Thyroid gland (tissue), 4 donors: ENCODE results near the gene LRRC53. TPM values are rescaled to one million over a fixed set of nuclear protein-coding genes. Genes with fewer than 3 reads are reported as not detected.

Experiments
- DNase-seq, 2 donors: peaks; one replicate each; pipeline ENCODE4 v3.0.0-alpha.2; 2019
- H3K27ac ChIP-seq, 3 donors: fragments of 200-600 bp; sonication (generic); 1 replicate in 2 of 3; 2 replicates in 1 of 3; pipeline ENCODE4 v1.5.1; 2016 to 2019; ENCODE audit warnings: mild to moderate bottlenecking in 1 of 3, moderate library complexity in 1 of 3
- H3K27me3 ChIP-seq: fragments of 200-600 bp; sonication (generic); one replicate; pipeline ENCODE4 v1.5.1; 2019
- H3K36me3 ChIP-seq, 2 donors: fragments of 200-600 bp; sonication (generic); one replicate each; pipeline ENCODE4 v1.5.1; 2016 to 2019
- H3K4me1 ChIP-seq, 2 donors: fragments of 200-600 bp; sonication (generic); one replicate each; pipeline ENCODE4 v1.5.1; 2017 to 2019
- H3K4me3 ChIP-seq, 3 donors: fragments of 200-600 bp; sonication (generic); replicated peaks in 1 of 3; 1 replicate in 2 of 3; 2 replicates in 1 of 3; pipeline ENCODE4 v1.5.1; 2016; ENCODE audit warnings: mild to moderate bottlenecking in 1 of 3
- H3K9me3 ChIP-seq: fragments of 200-600 bp; sonication (generic); one replicate; pipeline ENCODE4 v1.5.1; 2017
- POLR2A ChIP-seq, 2 donors: fragments of 450-650 bp; IDR thresholded peaks; one replicate each; pipeline ENCODE4 v1.6.1; 2017; ENCODE audit warnings: antibody characterized with exemption in 2 of 2, mild to moderate bottlenecking in 2 of 2, moderate library complexity in 1 of 2
- WGBS, 2 donors: methylation state at CpG; one replicate each; pipeline ENCODE4 v1.1.5; 2017; 5-methylcytosine and 5-hydroxymethylcytosine counted together
- intact Hi-C: fragments of 100-400 bp; cut with DNase I; formaldehyde crosslinking; loops from one replicate; pipeline ENCODE4 v1.15.1; 2023
- total RNA-seq, 4 donors: library from RNA; depleted of rRNA; stranded (reverse); fragments of >200 nt; gene quantifications; one replicate each; pipeline ENCODE4 v1.2.3, GENCODE V29; 2016
- TF ChIP-seq, protein P1 (sequence below), 6 experiments: fragments of 200-600 bp in 3 of 6; fragments of 450-650 bp in 3 of 6; sonication (generic) in 3 of 6; IDR thresholded peaks; one replicate each; pipeline ENCODE4 v1.5.1; 2016 to 2019; ENCODE audit warnings: antibody characterized with exemption in 6 of 6, mild to moderate bottlenecking in 2 of 6, inconsistent platforms in 1 of 6, moderate library complexity in 1 of 6

The LRRC53 gene, protein sequence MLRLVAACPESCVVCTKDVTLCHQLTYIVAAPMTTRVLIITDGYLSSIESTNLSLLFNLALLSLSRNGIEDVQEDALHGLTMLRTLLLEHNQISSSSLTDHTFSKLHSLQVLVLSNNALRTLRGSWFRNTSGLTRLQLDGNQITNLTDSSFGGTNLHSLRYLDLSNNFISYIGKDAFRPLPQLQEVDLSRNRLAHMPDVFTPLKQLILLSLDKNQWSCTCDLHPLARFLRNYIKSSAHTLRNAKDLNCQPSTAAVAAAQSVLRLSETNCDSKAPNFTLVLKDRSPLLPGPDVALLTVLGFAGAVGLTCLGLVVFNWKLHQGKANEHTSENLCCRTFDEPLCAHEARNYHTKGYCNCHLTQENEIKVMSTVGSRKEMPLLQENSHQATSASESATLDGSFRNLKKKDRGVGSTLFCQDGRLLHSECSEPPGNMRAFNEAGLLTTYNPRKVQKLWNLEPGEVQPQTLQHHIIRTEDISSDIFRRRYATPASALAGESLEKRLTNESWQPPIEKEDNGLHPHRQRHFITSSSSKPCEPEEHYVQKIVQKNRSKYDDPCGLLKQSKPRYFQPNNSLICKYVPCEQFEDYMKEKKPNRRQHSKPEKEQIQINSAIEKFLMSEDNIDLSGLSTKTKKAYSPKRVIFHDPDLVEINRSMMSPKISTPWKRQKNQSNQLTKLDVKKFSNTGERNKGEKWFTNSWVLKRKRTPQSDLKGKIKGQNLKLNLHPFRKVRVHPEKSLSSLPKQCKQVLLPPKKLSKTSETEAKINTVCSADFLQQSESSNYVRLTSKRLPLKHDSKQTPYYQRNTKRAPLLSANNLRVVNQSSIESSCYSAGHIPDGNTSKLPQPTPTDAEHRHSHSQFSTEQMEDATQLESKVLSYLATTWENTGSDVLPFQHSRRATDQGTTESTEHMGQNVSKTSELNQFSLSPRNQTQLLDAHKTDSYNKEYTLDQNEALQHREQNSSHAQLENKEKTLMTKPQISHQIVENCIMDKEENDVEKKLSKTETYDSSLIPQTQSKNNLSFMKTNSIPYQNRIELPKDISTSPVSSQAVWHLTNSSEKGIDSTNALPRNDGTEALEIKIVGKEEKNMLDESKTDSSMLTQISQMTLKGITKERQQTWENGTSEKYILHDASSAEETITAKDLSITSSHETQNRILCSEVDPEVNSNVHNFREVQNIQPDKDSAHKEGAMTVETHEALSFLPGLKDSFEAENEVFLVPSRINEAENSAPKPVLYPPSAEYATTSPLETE
- not detected for total RNA-seq

- TF ChIP-seq, protein P1, sequence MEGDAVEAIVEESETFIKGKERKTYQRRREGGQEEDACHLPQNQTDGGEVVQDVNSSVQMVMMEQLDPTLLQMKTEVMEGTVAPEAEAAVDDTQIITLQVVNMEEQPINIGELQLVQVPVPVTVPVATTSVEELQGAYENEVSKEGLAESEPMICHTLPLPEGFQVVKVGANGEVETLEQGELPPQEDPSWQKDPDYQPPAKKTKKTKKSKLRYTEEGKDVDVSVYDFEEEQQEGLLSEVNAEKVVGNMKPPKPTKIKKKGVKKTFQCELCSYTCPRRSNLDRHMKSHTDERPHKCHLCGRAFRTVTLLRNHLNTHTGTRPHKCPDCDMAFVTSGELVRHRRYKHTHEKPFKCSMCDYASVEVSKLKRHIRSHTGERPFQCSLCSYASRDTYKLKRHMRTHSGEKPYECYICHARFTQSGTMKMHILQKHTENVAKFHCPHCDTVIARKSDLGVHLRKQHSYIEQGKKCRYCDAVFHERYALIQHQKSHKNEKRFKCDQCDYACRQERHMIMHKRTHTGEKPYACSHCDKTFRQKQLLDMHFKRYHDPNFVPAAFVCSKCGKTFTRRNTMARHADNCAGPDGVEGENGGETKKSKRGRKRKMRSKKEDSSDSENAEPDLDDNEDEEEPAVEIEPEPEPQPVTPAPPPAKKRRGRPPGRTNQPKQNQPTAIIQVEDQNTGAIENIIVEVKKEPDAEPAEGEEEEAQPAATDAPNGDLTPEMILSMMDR (IDR thresholded peaks at IDR 0.05) = no peak
- TF ChIP-seq POLR2A (IDR thresholded peaks at IDR 0.05) = no peak
- Histone ChIP-seq H3K27ac (no peak within 1 kb of the TSS), H3K9me3 (no peaks in the 10 kb centered on the region), H3K27me3 (no peaks in the 10 kb centered on the region), H3K4me1 (no peaks in the 10 kb centered on the region), H3K36me3 (no peaks in the 10 kb centered on the region), H3K4me3 (no peak within 1 kb of the TSS)
- 67 to 75% methylated on average over 2 of the region's 2 CpGs for WGBS, 2 donors
- intact Hi-C loops = no loop called here
- DNase-seq = no peak
Measured at GRCh38 chr1:74512170-74512915, at the start of gene LRRC53. Gene LRRC53, minus strand, starts transcription at chr1:74512611. Its CDS starts 29,262 bp downstream, at chr1:74483349.

- Histone ChIP-seq H3K27me3 (no peaks in the 10 kb centered on the region), H3K36me3 (no peaks in the 10 kb centered on the region), H3K4me3 (no peak overlapping the region), H3K4me1 (no peaks in the 10 kb centered on the region), H3K9me3 (no peaks in the 10 kb centered on the region), H3K27ac (no peak overlapping the region)
- no peak for DNase-seq
- intact Hi-C loops = no loop called here
- 85 to 91% methylated on average over 2 of the region's 2 CpGs for WGBS, 2 donors
- TF ChIP-seq, protein P1 (IDR thresholded peaks at IDR 0.05) = no peak
- no peak for TF ChIP-seq POLR2A (IDR thresholded peaks at IDR 0.05)
Measured at GRCh38 chr1:74549932-74550331, 37.5 kb upstream of the LRRC53 start.

DNA sequence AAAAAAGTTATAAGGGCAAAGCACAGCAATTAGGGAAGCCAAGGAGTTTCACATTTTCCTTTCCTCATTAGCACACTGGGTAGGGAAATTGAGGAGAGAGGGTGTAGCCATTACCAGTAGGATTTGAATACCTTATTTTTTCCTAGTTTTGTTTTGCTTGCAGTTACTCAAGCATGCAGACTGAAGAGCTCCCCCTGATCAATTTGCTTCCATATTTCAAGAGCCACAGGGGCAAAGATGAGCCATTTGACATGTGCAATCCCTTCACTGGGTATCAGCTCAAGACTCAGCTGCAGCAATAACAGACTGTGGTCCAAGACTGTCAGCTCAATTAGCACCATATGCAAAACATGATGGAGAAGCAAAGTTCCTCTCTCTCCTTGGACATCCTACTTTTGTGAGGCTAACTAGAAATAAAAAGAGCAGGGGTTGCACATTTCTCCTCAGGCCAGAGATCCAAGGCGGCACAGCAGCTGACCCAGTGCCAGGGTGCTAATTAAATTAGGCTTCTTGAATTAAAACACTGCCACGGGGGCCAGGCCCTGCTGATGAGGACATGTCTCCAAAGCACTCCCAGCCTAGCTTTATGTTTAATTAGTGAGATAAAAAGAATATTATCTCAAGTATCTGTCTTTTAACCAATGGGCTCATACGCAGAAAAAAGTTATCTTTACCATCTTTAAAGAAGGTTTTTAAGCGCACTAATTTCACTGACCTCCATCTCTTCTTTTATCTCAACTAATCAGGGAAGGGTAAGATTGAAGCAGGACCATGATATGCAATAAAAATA lies 36.7 kb upstream of the LRRC53 start:
- Histone ChIP-seq H3K9me3 (no peaks in the 10 kb centered on the region), H3K4me3 (no peak overlapping the region), H3K4me1 (no peaks in the 10 kb centered on the region), H3K27ac (no peak overlapping the region), H3K27me3 (no peaks in the 10 kb centered on the region), H3K36me3 (no peaks in the 10 kb centered on the region)
- 77 to 84% methylated on average over 4 of the region's 4 CpGs for WGBS, 2 donors
- no peak for DNase-seq
- no peak for TF ChIP-seq POLR2A (IDR thresholded peaks at IDR 0.05)
- TF ChIP-seq, protein P1 (IDR thresholded peaks at IDR 0.05) = no peak
- intact Hi-C loops = no loop called here

- intact Hi-C loops = no loop called here
Measured at GRCh38 chr1:74545821-74546220, 33.4 kb upstream of the LRRC53 start.

More at GRCh38 chr1:74545821-74546220, 33.4 kb upstream of the LRRC53 start:
- H3K27ac ChIP-seq = no peak overlapping the region
- TF ChIP-seq POLR2A (IDR thresholded peaks at IDR 0.05) = no peak
- TF ChIP-seq, protein P1 (IDR thresholded peaks at IDR 0.05) = no peak
- H3K4me3 ChIP-seq = no peak overlapping the region
- H3K9me3 ChIP-seq = no peaks in the 10 kb centered on the region
- H3K27me3 ChIP-seq = no peaks in the 10 kb centered on the region
- H3K36me3 ChIP-seq = no peaks in the 10 kb centered on the region
- H3K4me1 ChIP-seq = no peaks in the 10 kb centered on the region
- no peak for DNase-seq
- WGBS, 2 donors = 58 to 66% methylated on average over 2 of the region's 2 CpGs
